ENCODE data around the gene FOXK1. TPM values are rescaled to one million over a fixed set of nuclear protein-coding genes. Genes with fewer than 3 reads are reported as not detected.

Gene FOXK1
- total RNA-seq, 2 donors from 2014 or later: 35.6 to 48.1 TPM

DNA sequence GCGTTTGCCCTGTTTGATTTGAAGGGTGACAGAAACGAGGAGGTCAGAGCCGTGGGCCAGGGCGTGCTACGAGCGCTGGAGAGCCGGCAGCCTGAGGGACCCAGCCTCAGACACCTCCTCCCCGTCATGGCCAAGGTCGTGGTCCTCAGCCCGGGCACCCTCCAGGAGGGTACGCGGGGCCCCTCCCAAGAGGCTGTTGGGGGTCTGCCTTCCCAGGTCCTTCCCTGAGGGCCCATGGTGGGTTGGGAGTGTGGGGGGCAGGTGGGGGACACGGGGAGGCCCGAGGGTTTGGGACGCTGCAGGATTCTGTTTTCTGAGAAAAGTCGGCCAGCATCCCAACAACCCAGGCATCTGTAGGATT is 101.2 kb downstream of the FOXK1 start:
- Mint-ChIP-seq H3K27me3 (no peaks in the 10 kb centered on the region), H3K36me3 (peaks cover under 1% of the 10 kb centered on the region), H3K4me3 (no peak overlapping the region), H3K27ac (no peak overlapping the region), H3K4me1 (ENCODE audit: low read depth in 2 of 2) (peaks cover 3 to 9% of the 10 kb centered on the region in 2 donors), H3K9me3 (no peaks in the 10 kb centered on the region)
- no peak for DNase-seq (ENCODE audit: low spot score)
- no peak for ATAC-seq

DNA sequence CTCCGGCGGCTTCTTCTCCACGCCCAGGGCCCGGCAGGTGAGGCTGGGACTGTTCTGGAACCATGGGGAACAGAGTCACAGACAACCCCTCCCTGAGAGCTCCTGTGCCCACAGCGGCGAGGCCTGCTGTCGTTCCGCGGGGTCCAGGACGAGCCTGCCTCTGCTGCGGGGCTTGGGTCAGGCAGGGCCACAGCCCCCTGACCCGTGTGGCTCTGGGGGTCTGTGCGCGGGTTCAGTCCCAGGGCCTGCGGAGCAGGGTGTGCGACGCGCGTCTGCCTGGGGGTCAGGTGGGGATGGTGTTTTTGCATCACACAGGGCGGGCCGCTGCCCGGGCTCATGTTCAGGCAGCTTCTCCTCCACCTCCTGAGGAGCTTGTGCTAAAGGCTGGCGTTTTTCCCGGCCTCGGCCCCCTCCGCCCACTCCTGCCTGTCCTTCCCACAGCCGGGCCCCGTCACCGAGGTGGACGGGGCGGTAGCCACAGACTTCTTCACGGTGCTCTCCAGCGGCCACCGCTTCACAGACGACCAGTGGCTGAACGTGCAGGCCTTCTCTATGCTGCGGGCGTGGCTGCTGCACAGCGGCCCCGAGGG is 101.8 kb downstream of the FOXK1 start:
- no peak for ATAC-seq
- Mint-ChIP-seq H3K27ac (no peak overlapping the region), H3K9me3 (no peaks in the 10 kb centered on the region), H3K4me3 (no peak overlapping the region), H3K4me1 (ENCODE audit: low read depth in 2 of 2) (peaks cover 0 to 6% of the 10 kb centered on the region in 2 donors), H3K36me3 (no peaks in the 10 kb centered on the region), H3K27me3 (no peaks in the 10 kb centered on the region)
- DNase-seq (ENCODE audit: low spot score): no peak

DNA sequence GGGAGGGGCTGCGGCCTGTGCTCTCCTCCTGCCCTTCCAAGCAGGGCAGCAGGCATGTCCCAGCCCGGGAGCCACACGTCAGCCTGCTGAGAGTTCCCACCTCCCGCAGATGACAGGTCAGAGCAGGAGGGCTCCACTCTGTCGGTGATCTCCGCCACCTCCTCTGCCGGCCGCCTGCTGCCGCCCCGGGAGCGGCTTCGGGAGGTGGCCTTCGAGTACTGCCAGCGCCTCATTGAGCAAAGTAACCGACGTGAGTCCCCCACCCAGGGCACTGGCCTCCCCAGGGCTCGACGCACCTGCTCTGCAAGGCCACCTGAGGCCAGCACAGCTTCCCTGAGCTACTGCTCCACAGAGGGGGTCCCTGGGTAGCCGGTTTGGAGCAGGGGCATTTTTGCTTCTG is 102.7 kb downstream of the FOXK1 start:
- no peaks in the 10 kb centered on the region for H3K9me3 Mint-ChIP-seq
- ATAC-seq (no peak), DNase-seq (ENCODE audit: low spot score) (no peak)
- no peaks in the 10 kb centered on the region for H3K36me3 Mint-ChIP-seq
- H3K4me3 Mint-ChIP-seq: no peak overlapping the region
- peaks cover 0 to 6% of the 10 kb centered on the region in 2 donors for H3K4me1 Mint-ChIP-seq (ENCODE audit: low read depth in 2 of 2)
- H3K27ac Mint-ChIP-seq: no peak overlapping the region
- no peaks in the 10 kb centered on the region for H3K27me3 Mint-ChIP-seq

DNA sequence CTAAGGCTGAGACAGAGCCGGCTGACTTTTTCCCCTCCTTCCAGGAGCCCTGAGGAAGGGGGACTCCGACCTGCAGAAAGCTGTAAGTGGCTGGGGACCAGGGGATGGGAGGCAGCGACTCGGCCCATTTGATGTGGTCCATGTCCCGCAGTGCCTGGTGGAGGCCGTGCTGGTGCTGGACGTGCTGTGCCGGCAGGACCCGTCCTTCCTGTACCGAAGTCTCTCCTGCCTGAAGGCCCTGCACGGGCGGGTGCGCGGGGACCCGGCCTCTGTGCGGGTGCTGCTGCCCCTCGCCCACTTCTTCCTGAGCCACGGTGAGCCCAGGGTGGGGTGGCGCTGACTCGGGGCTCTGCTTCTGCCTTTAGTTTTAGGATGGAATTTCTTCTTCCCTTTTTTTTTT is 103.3 kb downstream of the FOXK1 start:
- no peak overlapping the region for H3K27ac Mint-ChIP-seq
- no peaks in the 10 kb centered on the region for H3K36me3 Mint-ChIP-seq
- DNase-seq (ENCODE audit: low spot score): no peak
- H3K27me3 Mint-ChIP-seq: no peaks in the 10 kb centered on the region
- H3K9me3 Mint-ChIP-seq: no peaks in the 10 kb centered on the region
- no peak for ATAC-seq
- H3K4me1 Mint-ChIP-seq (ENCODE audit: low read depth in 2 of 2): peaks cover 0 to 9% of the 10 kb centered on the region in 2 donors
- H3K4me3 Mint-ChIP-seq: no peak overlapping the region

DNA sequence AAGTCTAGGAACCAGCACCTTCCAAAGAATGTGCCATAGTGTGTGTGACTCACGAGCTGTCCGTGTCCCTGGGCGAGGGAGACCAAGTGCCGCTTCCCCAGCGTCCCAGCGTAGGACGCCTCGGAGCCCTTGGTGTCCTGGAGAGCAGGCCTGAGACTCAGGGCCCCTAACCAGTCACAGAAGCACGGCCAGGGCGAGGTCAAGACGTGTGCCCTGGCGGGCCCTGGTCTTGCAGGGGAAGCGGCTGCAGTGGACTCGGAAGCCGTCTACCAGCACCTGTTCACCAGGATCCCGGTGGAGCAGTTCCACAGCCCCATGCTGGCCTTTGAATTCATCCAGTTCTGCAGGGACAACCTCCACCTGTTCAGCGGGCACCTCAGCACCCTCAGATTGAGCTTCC is 103.9 kb downstream of the FOXK1 start:
- Mint-ChIP-seq H3K27me3 (no peaks in the 10 kb centered on the region), H3K4me1 (ENCODE audit: low read depth in 2 of 2) (peaks cover 0 to 9% of the 10 kb centered on the region in 2 donors), H3K4me3 (no peak overlapping the region), H3K9me3 (no peaks in the 10 kb centered on the region), H3K27ac (no peak overlapping the region), H3K36me3 (no peaks in the 10 kb centered on the region)
- no peak for DNase-seq (ENCODE audit: low spot score)
- ATAC-seq: no peak

DNA sequence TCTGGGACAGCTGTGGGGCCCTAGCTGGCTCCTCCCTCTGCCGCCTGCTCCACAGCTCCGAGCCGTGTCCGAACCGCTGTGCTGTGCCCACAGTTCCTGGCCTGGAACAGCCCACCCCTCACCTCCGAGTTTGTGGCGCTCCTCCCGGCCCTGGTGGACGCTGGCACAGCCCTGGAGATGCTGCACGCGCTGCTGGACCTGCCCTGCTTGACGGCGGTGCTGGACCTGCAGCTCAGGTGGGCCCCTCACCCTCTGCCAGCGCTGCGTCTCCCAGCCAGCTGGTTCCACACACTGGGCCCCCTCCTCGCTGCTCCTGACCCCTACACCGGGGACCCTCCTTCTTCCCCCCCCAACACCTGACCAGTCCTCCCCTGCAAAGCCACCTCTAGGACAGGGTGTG is 105.4 kb downstream of the FOXK1 start:
- Mint-ChIP-seq H3K4me3 (no peak overlapping the region), H3K9me3 (no peaks in the 10 kb centered on the region), H3K27me3 (no peaks in the 10 kb centered on the region), H3K27ac (no peak overlapping the region), H3K4me1 (ENCODE audit: low read depth in 2 of 2) (peaks cover 0 to 6% of the 10 kb centered on the region in 2 donors), H3K36me3 (no peaks in the 10 kb centered on the region)
- ATAC-seq: no peak
- no peak for DNase-seq (ENCODE audit: low spot score)

DNA sequence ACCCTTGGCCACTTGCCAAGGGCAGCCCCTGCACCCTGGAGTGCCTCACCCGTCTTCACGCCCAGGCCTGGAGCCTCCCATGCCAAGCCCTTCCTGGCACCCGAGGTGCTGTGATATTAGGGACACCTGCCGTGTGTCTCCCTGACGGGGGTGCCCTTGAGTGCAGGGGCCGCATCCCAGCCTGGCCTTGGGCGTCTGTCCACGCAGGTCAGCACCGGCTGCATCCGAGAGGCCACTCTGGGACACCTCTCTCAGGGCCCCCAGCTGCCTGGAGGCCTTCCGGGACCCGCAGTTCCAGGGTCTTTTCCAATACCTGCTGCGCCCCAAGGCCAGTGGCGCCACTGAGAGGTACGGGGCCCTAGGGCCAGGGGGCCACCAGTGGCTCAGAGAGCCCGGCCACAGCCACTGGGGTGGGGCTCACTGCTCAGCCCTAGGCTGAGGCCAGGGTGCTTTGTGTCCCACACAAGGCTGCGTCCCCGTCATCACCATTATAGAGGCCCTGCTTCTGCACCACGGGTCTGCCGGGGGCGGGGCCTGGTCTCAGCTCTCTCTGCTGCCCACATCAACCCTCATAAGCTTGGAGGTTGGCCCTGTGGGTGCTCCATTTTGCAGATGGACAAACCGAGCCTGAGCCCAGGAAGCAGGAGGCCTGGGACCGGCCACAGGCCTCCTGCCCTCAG is 106.0 kb downstream of the FOXK1 start:
- DNase-seq (ENCODE audit: low spot score) (no peak), ATAC-seq (no peak)
- Mint-ChIP-seq H3K36me3 (no peaks in the 10 kb centered on the region), H3K4me3 (no peak overlapping the region), H3K9me3 (no peaks in the 10 kb centered on the region), H3K27ac (no peak overlapping the region), H3K27me3 (no peaks in the 10 kb centered on the region), H3K4me1 (ENCODE audit: low read depth in 2 of 2) (peaks cover 0 to 6% of the 10 kb centered on the region in 2 donors)

DNA sequence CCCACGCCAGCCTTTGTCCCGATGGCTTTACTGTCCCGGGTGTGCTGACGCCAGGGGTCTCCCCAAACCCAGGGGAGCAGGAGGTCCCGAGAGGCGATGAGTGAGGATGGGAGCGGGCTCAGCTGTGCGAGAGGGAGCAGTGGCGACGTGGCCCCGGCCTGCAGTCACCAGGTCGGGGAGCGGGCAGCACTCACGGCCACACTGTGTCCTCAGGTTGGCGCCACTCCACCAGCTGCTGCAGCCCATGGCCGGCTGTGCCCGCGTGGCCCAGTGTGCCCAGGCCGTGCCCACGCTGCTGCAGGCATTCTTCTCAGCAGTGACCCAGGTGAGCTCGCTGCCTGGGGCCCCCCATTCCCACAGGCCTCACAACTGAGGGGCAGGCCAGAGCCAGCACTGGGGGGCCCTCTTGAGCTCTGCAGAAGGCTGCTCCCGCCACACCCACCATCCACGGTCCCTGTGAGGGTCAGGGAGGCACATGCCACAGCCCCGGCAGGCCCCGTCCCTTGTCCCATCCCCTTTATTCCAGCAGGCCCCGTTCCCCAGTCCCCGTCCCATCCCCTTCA is 106.6 kb downstream of the FOXK1 start:
- Mint-ChIP-seq H3K4me1 (ENCODE audit: low read depth in 2 of 2) (peaks cover 0 to 6% of the 10 kb centered on the region in 2 donors), H3K27ac (no peak overlapping the region), H3K4me3 (no peak overlapping the region), H3K9me3 (no peaks in the 10 kb centered on the region), H3K36me3 (no peaks in the 10 kb centered on the region), H3K27me3 (no peaks in the 10 kb centered on the region)
- ATAC-seq (no peak), DNase-seq (ENCODE audit: low spot score) (no peak)

DNA sequence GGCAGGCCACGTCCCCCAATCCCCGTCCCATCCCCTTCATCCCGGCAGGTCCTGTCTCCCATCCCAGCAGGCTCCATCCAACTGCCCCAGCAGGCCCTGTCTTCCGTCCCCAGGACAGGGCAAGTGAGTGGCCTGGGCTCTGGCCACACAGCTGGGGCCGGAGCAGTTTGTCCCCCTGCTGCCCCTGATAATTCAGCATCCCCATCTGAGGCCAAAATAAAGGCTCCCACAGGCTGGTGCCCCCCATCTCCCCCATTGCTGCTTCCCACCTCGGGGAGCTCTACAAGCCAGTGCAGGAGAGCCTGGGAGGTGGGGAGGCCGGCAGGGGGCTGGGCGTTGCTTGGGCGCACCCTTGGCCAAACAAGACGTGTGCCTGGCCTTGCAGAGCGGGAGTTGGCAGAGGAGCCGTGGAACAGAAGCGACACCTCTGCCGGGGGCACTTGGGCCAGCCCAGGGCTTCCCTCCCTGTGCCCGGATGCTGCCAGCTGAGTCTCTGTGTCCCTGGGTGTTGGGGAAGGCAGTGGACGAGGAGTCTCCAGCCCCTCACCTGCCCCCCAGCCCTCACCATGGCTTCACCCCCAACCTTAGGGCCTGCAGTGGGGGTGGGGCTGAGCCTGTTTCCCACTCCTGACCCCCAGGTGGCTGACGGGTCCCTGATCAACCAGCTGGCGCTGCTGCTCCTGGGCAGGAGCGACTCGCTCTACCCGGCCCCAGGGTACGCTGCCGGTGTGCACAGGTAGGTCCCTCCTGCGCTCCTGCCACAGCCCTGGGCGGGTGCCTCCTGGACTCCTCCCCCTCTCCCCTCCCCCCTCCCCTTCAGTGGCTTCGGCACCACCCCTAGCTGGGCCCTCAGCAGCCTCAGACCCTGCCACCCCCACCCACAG is 107.3 kb downstream of the FOXK1 start:
- no peaks in the 10 kb centered on the region for H3K27me3 Mint-ChIP-seq
- H3K4me1 Mint-ChIP-seq (ENCODE audit: low read depth in 2 of 2): peaks cover 0 to 8% of the 10 kb centered on the region in 2 donors
- no peak overlapping the region for H3K4me3 Mint-ChIP-seq
- H3K9me3 Mint-ChIP-seq: no peaks in the 10 kb centered on the region
- DNase-seq (ENCODE audit: low spot score): no peak
- no peak for ATAC-seq
- no peaks in the 10 kb centered on the region for H3K36me3 Mint-ChIP-seq
- no peak overlapping the region for H3K27ac Mint-ChIP-seq

DNA sequence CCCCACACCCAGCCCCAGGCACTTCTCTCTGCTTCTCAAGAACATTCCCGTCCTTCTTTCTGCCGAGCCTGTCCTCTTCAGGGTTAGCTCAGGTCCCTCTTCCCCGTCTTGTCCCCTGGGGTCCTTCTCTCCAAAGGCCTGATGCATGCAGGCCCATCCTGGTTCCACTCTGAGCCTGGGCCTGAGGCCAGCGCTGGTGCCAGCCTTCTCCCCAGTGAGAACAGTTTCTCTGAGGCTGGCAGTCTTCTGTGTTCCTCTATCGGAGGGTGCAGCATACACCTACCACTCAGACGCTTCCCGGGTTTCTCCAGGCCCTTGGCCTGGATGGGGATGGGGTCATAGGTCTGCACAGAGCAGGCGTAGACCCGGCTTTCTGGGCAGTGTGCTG is 108.0 kb downstream of the FOXK1 start:
- H3K9me3 Mint-ChIP-seq: no peaks in the 10 kb centered on the region
- H3K27ac Mint-ChIP-seq: no peak overlapping the region
- ATAC-seq (no peak), DNase-seq (ENCODE audit: low spot score) (no peak)
- no peaks in the 10 kb centered on the region for H3K36me3 Mint-ChIP-seq
- H3K4me1 Mint-ChIP-seq (ENCODE audit: low read depth in 2 of 2): peaks cover 0 to 11% of the 10 kb centered on the region in 2 donors
- H3K4me3 Mint-ChIP-seq: no peak overlapping the region
- H3K27me3 Mint-ChIP-seq: no peaks in the 10 kb centered on the region

DNA sequence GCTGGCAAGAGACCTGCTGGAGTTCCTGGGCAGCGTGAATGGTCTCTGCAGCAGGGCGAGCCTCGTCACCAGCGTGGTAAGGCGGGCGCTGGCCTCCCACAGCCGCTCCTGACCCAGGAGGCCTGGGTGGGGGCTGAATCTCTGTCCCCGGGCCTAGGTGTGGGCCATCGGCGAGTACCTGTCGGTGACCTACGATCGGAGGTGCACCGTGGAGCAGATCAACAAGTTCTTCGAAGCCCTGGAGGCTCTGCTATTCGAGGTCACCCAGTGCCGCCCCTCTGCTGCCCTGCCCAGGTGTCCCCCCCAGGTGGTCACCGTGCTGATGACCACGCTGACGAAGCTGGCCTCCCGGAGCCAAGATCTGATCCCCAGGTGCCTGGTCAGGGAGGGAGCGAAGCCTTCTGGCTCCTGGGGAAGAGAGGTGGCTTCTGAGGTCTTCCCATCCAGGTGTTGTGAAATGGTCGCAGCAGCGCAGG is 108.5 kb downstream of the FOXK1 start:
- peaks cover 0 to 11% of the 10 kb centered on the region in 2 donors for H3K4me1 Mint-ChIP-seq (ENCODE audit: low read depth in 2 of 2)
- ATAC-seq: no peak
- H3K27ac Mint-ChIP-seq: no peak overlapping the region
- H3K4me3 Mint-ChIP-seq: no peak overlapping the region
- no peaks in the 10 kb centered on the region for H3K27me3 Mint-ChIP-seq
- no peak for DNase-seq (ENCODE audit: low spot score)
- H3K9me3 Mint-ChIP-seq: no peaks in the 10 kb centered on the region
- H3K36me3 Mint-ChIP-seq: no peaks in the 10 kb centered on the region

DNA sequence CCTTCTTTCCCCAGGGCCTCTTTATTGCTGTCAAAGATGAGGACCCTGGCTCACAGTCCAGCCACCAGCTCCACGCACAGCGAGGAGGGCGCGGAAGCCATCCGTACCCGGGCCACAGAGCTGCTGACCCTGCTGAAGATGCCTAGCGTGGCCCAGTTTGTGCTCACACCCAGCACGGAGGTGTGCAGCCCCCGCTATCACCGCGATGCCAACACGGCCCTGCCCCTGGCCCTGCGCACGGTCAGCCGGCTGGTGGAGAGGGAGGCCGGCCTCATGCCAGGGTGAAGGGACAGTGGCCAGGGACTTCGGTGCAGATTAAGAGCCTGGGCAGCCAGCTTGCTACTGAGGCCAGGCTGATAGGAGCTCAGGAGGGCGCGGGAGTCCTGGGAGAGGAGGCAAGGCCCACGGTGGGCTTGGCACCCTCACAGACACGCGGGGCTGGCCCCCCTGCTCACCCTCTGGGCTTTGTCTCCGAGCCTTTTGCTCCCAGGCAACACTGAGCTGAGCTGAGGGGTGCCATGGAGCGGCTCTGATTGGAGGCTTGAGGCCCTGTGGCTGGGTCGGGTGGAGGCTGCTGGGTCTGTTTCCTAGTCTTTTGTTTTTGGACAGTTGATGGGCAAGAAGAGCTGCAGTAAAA is 109.1 kb downstream of the FOXK1 start:
- ATAC-seq: no peak
- Mint-ChIP-seq H3K4me1 (ENCODE audit: low read depth in 2 of 2) (peaks cover 0 to 11% of the 10 kb centered on the region in 2 donors), H3K27ac (no peak overlapping the region), H3K27me3 (no peaks in the 10 kb centered on the region), H3K36me3 (no peaks in the 10 kb centered on the region), H3K9me3 (no peaks in the 10 kb centered on the region), H3K4me3 (peak overlapping the region; percentile 22)
- DNase-seq (ENCODE audit: low spot score): peak; percentile 54

DNA sequence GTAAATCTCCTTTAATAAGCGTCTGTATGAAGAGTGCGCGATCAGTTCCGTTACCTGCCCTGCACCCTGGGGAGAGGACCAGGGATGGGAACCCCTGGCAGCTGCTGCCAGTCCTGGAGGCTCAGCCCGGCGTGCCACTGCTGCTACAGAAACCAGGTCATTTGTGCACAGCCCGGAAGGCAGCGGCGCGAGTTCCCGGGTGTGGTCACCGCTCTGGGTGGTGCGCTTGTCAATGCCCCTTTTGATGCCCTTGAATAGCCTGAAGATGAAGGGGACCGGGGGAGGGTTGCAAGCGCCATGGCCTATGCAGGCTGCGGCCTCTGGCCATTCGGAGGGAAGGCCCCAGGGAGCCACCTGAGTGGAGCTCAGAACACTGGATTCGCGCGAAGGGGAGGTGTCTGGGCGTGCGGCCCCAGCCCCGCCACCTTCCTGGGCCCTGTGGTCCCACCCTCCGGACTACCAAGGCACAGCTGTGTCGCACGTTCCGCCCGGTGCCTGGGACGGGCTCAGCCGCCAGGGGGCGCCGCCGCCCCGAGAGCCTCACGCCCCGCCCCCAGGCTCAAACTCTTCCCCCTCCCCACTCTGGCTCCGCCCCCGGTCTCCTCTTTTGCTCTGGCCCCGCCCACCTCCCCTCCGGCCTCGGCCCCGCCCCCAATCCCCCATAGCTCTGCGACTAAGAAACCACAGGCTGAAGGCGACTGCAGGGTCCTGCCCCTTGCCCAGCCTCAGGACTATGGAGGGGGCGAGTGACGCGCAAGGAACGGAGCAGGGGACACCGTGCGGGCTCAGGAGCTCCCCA is 109.8 kb downstream of the FOXK1 start:
- Mint-ChIP-seq H3K9me3 (no peaks in the 10 kb centered on the region), H3K36me3 (no peaks in the 10 kb centered on the region), H3K27me3 (no peaks in the 10 kb centered on the region), H3K4me1 (ENCODE audit: low read depth in 2 of 2) (peaks cover 0 to 11% of the 10 kb centered on the region in 2 donors), H3K27ac (no peak overlapping the region), H3K4me3 (peak overlapping the region; percentile 22)
- peak; percentile 83 for DNase-seq (ENCODE audit: low spot score)
- peak; percentile 83 to 90 for ATAC-seq

Measured in natural killer cell treated with Interleukin-12 subunit alpha and Interleukin-12 subunit beta and Interleukin-15 and Interleukin-18, amount 100 ng/mL, for 72 hours (primary cell).